Stomach (tissue), 4 donors: ENCODE measurements around the gene SPTY2D1.

ENCODE experiments used
- POLR2A ChIP-seq, 4 donors: fragments of 450-650 bp; IDR thresholded peaks; one replicate each; pipeline ENCODE4 v1.6.1; 2016; ENCODE audit warnings: antibody characterized with exemption in 4 of 4, control low read depth in 2 of 4, mild to moderate bottlenecking in 1 of 4, moderate library complexity in 1 of 4
- POLR2AphosphoS5 ChIP-seq, 3 donors: sonication (generic); formaldehyde crosslinking; IDR thresholded peaks; one replicate each; pipeline ENCODE4 v1.6.1; 2016; ENCODE audit warnings: antibody characterized with exemption in 3 of 3

DNA sequence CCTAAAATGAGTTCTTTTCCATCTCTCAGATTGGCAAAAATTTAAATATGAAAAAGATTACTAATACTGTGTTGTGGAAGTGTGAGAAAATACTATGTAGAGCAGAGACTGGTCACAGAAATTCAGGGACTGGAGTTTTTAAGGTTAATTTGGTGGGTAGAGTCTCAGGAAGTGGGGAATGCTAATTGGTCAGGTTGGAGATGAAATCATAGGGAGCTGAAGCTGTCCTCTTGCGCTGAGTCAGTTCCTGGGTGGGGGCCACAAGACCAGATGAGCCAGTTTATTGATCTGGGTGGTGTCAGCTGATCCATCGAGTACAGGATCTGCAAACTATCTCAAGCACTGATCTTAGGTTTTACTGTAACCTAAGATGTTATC, 35.1 kb upstream of the SPTY2D1 start:
- TF ChIP-seq POLR2AphosphoS5 (IDR thresholded peaks at IDR 0.05) = no peak
- no peak for TF ChIP-seq POLR2A (IDR thresholded peaks at IDR 0.05)
